Mesenchymal stem cell (in vitro differentiated cells and primary cell): ENCODE results near the gene DOCK2.
"Not testable (repeated sequence)": the region's sequence is repeated elsewhere in the genome, so short reads cannot be mapped to it uniquely, and the experiment has no call there.

Experiments used
- DNase-seq: peaks from one replicate; pipeline ENCODE4 v3.0.0-alpha.2; 2013
- H2AFZ ChIP-seq: one replicate; pipeline ENCODE4 v1.6.1; 2013; ENCODE audit warnings: low read depth, mild to moderate bottlenecking, control low read depth, inconsistent platforms, low read length, moderate library complexity
- H2AK5ac ChIP-seq: 2 replicates; pipeline ENCODE4 v1.6.1; 2013; ENCODE audit warnings: low read length, moderate library complexity, mild to moderate bottlenecking, inconsistent platforms; ENCODE audit not compliant: severe bottlenecking
- H2BK120ac ChIP-seq: one replicate; pipeline ENCODE4 v1.6.1; 2013; ENCODE audit warnings: low read depth, mild to moderate bottlenecking, inconsistent platforms, low read length, moderate library complexity
- H2BK12ac ChIP-seq, 2 experiments: one replicate each; pipeline ENCODE4 v1.6.1; 2013; ENCODE audit warnings: inconsistent platforms in 2 of 2, low read length in 2 of 2, mild to moderate bottlenecking in 2 of 2, moderate library complexity in 2 of 2, control low read depth in 1 of 2
- H2BK15ac ChIP-seq: one replicate; pipeline ENCODE4 v1.6.1; 2013; ENCODE audit warnings: mild to moderate bottlenecking, low read depth, inconsistent platforms; ENCODE audit not compliant: poor library complexity, severe bottlenecking
- H2BK5ac ChIP-seq: 2 replicates; pipeline ENCODE4 v1.6.1; 2013; ENCODE audit warnings: low read depth, mild to moderate bottlenecking, low read length, control low read depth, inconsistent platforms; ENCODE audit not compliant: poor library complexity, severe bottlenecking
- H3K14ac ChIP-seq, 2 experiments: one replicate each; pipeline ENCODE4 v1.6.1; 2013; ENCODE audit warnings: inconsistent platforms in 2 of 2, low read length in 2 of 2, control low read depth in 1 of 2, mild to moderate bottlenecking in 1 of 2, moderate library complexity in 1 of 2
- H3K18ac ChIP-seq, 2 experiments: one replicate each; pipeline ENCODE4 v1.6.1; 2013; ENCODE audit warnings: inconsistent platforms in 2 of 2, low read length in 2 of 2, control low read depth in 1 of 2, low read depth in 1 of 2, mild to moderate bottlenecking in 1 of 2
- H3K23ac ChIP-seq, 2 experiments: one replicate each; pipeline ENCODE4 v1.6.1; 2013; ENCODE audit warnings: inconsistent platforms in 2 of 2, low read length in 2 of 2, mild to moderate bottlenecking in 2 of 2, moderate library complexity in 2 of 2, control low read depth in 1 of 2
- H3K27ac ChIP-seq: 2 replicates; pipeline ENCODE4 v1.5.1; 2013; ENCODE audit warnings: mild to moderate bottlenecking, moderate library complexity, low read length, control low read depth, inconsistent platforms; ENCODE audit not compliant: poor library complexity, severe bottlenecking
- H3K27me3 ChIP-seq, 2 experiments: 2 replicates each; pipeline versions ENCODE4 v1.6.1 to v1.7.0; 2013; ENCODE audit warnings: low read length in 2 of 2, mild to moderate bottlenecking in 2 of 2, moderate library complexity in 2 of 2, control low read depth in 1 of 2, inconsistent platforms in 1 of 2; ENCODE audit not compliant: control insufficient read depth in 1 of 2, insufficient read depth in 1 of 2
- H3K36me3 ChIP-seq, 2 experiments: 2 replicates each; pipeline versions ENCODE4 v1.6.1 to v1.7.0; 2013; ENCODE audit warnings: low read length in 2 of 2, control low read depth in 1 of 2, inconsistent platforms in 1 of 2, low read depth in 1 of 2, mild to moderate bottlenecking in 1 of 2; ENCODE audit not compliant: insufficient read depth in 2 of 2, control insufficient read depth in 1 of 2
- H3K4ac ChIP-seq, 2 experiments: one replicate each; pipeline ENCODE4 v1.6.1; 2013; ENCODE audit warnings: inconsistent platforms in 2 of 2, low read length in 2 of 2, mild to moderate bottlenecking in 2 of 2, moderate library complexity in 2 of 2, control low read depth in 1 of 2, low read depth in 1 of 2
- H3K4me1 ChIP-seq: 2 replicates; pipeline ENCODE4 v1.6.1; 2013; ENCODE audit warnings: low read depth, low read length, control low read depth; ENCODE audit not compliant: control insufficient read depth, insufficient read depth
- H3K4me2 ChIP-seq: 2 replicates; pipeline ENCODE4 v1.6.1; 2013; ENCODE audit warnings: low read length, mild to moderate bottlenecking, inconsistent platforms; ENCODE audit not compliant: poor library complexity, severe bottlenecking
- H3K4me3 ChIP-seq, 2 experiments: 2 replicates each; pipeline versions ENCODE4 v1.5.1 to v1.7.0; 2013; ENCODE audit warnings: low read length in 2 of 2, mild to moderate bottlenecking in 2 of 2, control low read depth in 1 of 2, low read depth in 1 of 2; ENCODE audit not compliant: insufficient read depth in 1 of 2
- H3K79me1 ChIP-seq: replicated peaks from 2 replicates; pipeline ENCODE4 v1.6.1; 2013; ENCODE audit warnings: mild to moderate bottlenecking, control low read depth, low read length, inconsistent platforms; ENCODE audit not compliant: poor library complexity, severe bottlenecking
- H3K9ac ChIP-seq: 2 replicates; pipeline ENCODE4 v1.7.0; 2013; ENCODE audit warnings: mild to moderate bottlenecking, low read length, moderate library complexity
- H3K9me3 ChIP-seq: 2 replicates; pipeline ENCODE4 v1.7.0; 2013; ENCODE audit warnings: mild to moderate bottlenecking, low read length; ENCODE audit not compliant: control insufficient read depth
- H4K8ac ChIP-seq: one replicate; pipeline ENCODE4 v1.6.1; 2013; ENCODE audit warnings: inconsistent platforms, mild to moderate bottlenecking, low read length, moderate library complexity
- H4K91ac ChIP-seq: one replicate; pipeline ENCODE4 v1.6.1; 2013; ENCODE audit warnings: mild to moderate bottlenecking, low read length, inconsistent platforms
- WGBS: methylation state at CpG from one replicate; pipeline ENCODE4 v1.1.7; 2013; ENCODE audit warnings: mixed read lengths; 5-methylcytosine and 5-hydroxymethylcytosine counted together

Gene DOCK2

GRCh38 chr5:169831331-169831730, 194.3 kb downstream of the DOCK2 start:
- WGBS = no CpG with 5 or more reads among the region's 1 CpG
- H3K23ac ChIP-seq = no peak overlapping the region
- H2AK5ac ChIP-seq = no peak overlapping the region
- no peak overlapping the region for H4K91ac ChIP-seq
- no peaks in the 10 kb centered on the region for H3K9me3 ChIP-seq
- H2BK12ac ChIP-seq = no peak overlapping the region
- no peak overlapping the region for H3K4me2 ChIP-seq
- H3K4ac ChIP-seq = no peak overlapping the region
- H2BK120ac ChIP-seq = no peak overlapping the region
- H2BK15ac ChIP-seq = no peak overlapping the region
- no peak overlapping the region for H2AFZ ChIP-seq
- H3K4me1 ChIP-seq = no peaks in the 10 kb centered on the region
- no peaks in the 10 kb centered on the region for H3K27me3 ChIP-seq
- H3K14ac ChIP-seq = no peak overlapping the region
- no peaks in the 10 kb centered on the region for H3K36me3 ChIP-seq
- H4K8ac ChIP-seq = no peak overlapping the region
- no peak overlapping the region for H3K18ac ChIP-seq
- H2BK5ac ChIP-seq = no peak overlapping the region
- H3K4me3 ChIP-seq = no peak overlapping the region
- DNase-seq = peak; percentile 11
- H3K27ac ChIP-seq = no peak overlapping the region
- no peak overlapping the region for H3K9ac ChIP-seq
- no peaks in the 10 kb centered on the region for H3K79me1 ChIP-seq

GRCh38 chr5:169832304-169832703, 195.2 kb downstream of the DOCK2 start:
- H2AK5ac ChIP-seq = no peak overlapping the region
- H3K9me3 ChIP-seq = no peaks in the 10 kb centered on the region
- no peak overlapping the region for H2BK15ac ChIP-seq
- no peaks in the 10 kb centered on the region for H3K4me1 ChIP-seq
- H3K4me3 ChIP-seq = no peak overlapping the region
- H2BK5ac ChIP-seq = no peak overlapping the region
- 100% methylated on average over 2 of the region's 3 CpGs for WGBS
- H4K8ac ChIP-seq = peak overlapping the region; percentile 67
- H2AFZ ChIP-seq = no peak overlapping the region
- H4K91ac ChIP-seq = peak overlapping the region; percentile 57
- no peaks in the 10 kb centered on the region for H3K79me1 ChIP-seq
- no peak overlapping the region for H2BK120ac ChIP-seq
- H2BK12ac ChIP-seq = peak overlapping the region in 1 of 2 experiments; percentile 3
- no peak for DNase-seq
- peak overlapping the region in 1 of 2 experiments; percentile 5 for H3K14ac ChIP-seq
- H3K27me3 ChIP-seq = no peaks in the 10 kb centered on the region
- H3K23ac ChIP-seq = no peak overlapping the region
- peak overlapping the region; percentile 13 to 56 for H3K18ac ChIP-seq
- H3K4ac ChIP-seq = peak overlapping the region in 1 of 2 experiments; percentile 47
- no peak overlapping the region for H3K9ac ChIP-seq
- H3K4me2 ChIP-seq = no peak overlapping the region
- no peaks in the 10 kb centered on the region for H3K36me3 ChIP-seq
- no peak overlapping the region for H3K27ac ChIP-seq

GRCh38 chr5:169832845-169833244, 195.8 kb downstream of the DOCK2 start:
- H3K4me2 ChIP-seq = no peak overlapping the region
- peak overlapping the region in 1 of 2 experiments; percentile 90 for H3K4ac ChIP-seq
- peak overlapping the region; percentile 16 for H4K91ac ChIP-seq
- H2BK15ac ChIP-seq = no peak overlapping the region
- H3K9ac ChIP-seq = no peak overlapping the region
- H3K14ac ChIP-seq = no peak overlapping the region
- no peak overlapping the region for H2BK120ac ChIP-seq
- H3K9me3 ChIP-seq = no peaks in the 10 kb centered on the region
- no peak overlapping the region for H3K4me3 ChIP-seq
- H2AFZ ChIP-seq = no peak overlapping the region
- no peaks in the 10 kb centered on the region for H3K79me1 ChIP-seq
- H4K8ac ChIP-seq = no peak overlapping the region
- H3K27me3 ChIP-seq = no peaks in the 10 kb centered on the region
- peak overlapping the region in 1 of 2 experiments; percentile 93 for H3K18ac ChIP-seq
- peak overlapping the region in 1 of 2 experiments; percentile 99 for H2BK12ac ChIP-seq
- no peak overlapping the region for H3K23ac ChIP-seq
- H3K4me1 ChIP-seq = no peaks in the 10 kb centered on the region
- no peak overlapping the region for H3K27ac ChIP-seq
- H2BK5ac ChIP-seq = no peak overlapping the region
- no peak overlapping the region for H2AK5ac ChIP-seq
- H3K36me3 ChIP-seq = no peaks in the 10 kb centered on the region
- DNase-seq = no peak

GRCh38 chr5:169833681-169834292, 196.7 kb downstream of the DOCK2 start:
- not testable (repeated sequence) for H2BK15ac ChIP-seq, H2BK5ac ChIP-seq, H3K4me3 ChIP-seq, H3K9ac ChIP-seq, H3K9me3 ChIP-seq, H4K91ac ChIP-seq, H3K14ac ChIP-seq, H3K4me1 ChIP-seq, H3K4me2 ChIP-seq, H2BK12ac ChIP-seq, H3K27ac ChIP-seq, H3K23ac ChIP-seq, H3K4ac ChIP-seq, H3K27me3 ChIP-seq, H2AFZ ChIP-seq, H4K8ac ChIP-seq, H2AK5ac ChIP-seq, H3K79me1 ChIP-seq, H3K36me3 ChIP-seq, H2BK120ac ChIP-seq
- 90% methylated on average over 2 of the region's 2 CpGs for WGBS
- peak; percentile 80 for DNase-seq
- peak overlapping the region; percentile 56 to 63 for H3K18ac ChIP-seq
